ENCODE data around the gene UPK3BL2. TPM values are rescaled to one million over a fixed set of nuclear protein-coding genes. Genes with fewer than 3 reads are reported as not detected.
"Not testable (repeated sequence)": the region's sequence is repeated elsewhere in the genome, so short reads cannot be mapped to it uniquely, and the experiment has no call there.

UPK3BL2 gene
- total RNA-seq, 1 experiment from 2014 or later = 36.8 TPM

DNA sequence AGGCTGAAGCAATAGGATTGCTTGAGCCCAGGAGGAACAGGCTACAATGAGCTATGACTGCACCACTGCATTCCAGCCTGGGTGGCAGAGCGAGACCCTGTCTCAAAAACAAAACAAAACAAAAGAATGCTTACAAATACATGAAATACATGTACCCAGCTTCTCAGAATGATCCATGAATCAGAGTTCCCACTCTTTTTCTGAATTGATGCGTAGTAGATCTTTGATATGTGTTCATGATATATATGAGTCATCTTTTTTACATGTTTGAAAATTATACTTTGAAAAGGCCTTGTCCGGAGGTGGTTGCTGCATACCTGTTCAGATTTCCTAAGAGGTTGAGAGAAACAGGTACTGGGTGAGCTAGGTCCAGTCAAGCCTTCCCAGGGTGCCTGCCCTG, 32.9 kb upstream of the UPK3BL2 start:
- H3K4me2 ChIP-seq; H3K9me2 ChIP-seq (ENCODE audit: insufficient read depth); H3K4me3 ChIP-seq; H3K27me3 ChIP-seq (ENCODE audit: insufficient read depth, low read depth); H3K27ac ChIP-seq; H2AFZ ChIP-seq; H3K36me3 ChIP-seq (ENCODE audit: low read depth); H3K79me2 ChIP-seq (ENCODE audit: low read depth); intact Hi-C loops (cut with micrococcal nuclease; ENCODE audit: unreplicated experiment); POLR2A ChIA-PET (ENCODE audit: unreplicated experiment); CTCF ChIA-PET; H3K9me3 ChIP-seq (ENCODE audit: insufficient read depth, low read depth); H4K20me1 ChIP-seq (ENCODE audit: insufficient read depth); DNase-seq; BruUV-seq (replicated peaks); H3F3A ChIP-seq (ENCODE audit: insufficient read depth, low read depth); H3K4me1 ChIP-seq (replicated peaks; ENCODE audit: insufficient read depth): not testable (repeated sequence)

- intact Hi-C loops (cut with micrococcal nuclease; ENCODE audit: unreplicated experiment); H3K4me2 ChIP-seq; H2AFZ ChIP-seq; H3K9me2 ChIP-seq (ENCODE audit: insufficient read depth); DNase-seq; H3K36me3 ChIP-seq (ENCODE audit: low read depth); H3F3A ChIP-seq (ENCODE audit: insufficient read depth, low read depth); BruUV-seq (replicated peaks); H3K27me3 ChIP-seq (ENCODE audit: insufficient read depth, low read depth); H4K20me1 ChIP-seq (ENCODE audit: insufficient read depth); POLR2A ChIA-PET (ENCODE audit: unreplicated experiment); H3K27ac ChIP-seq; H3K4me3 ChIP-seq; H3K79me2 ChIP-seq (ENCODE audit: low read depth); H3K4me1 ChIP-seq (replicated peaks; ENCODE audit: insufficient read depth); H3K9me3 ChIP-seq (ENCODE audit: insufficient read depth, low read depth); CTCF ChIA-PET: not testable (repeated sequence)
These were observed 31.1 kb upstream of the UPK3BL2 start for GRCh38 chr7:102574607-102575006.

DNA sequence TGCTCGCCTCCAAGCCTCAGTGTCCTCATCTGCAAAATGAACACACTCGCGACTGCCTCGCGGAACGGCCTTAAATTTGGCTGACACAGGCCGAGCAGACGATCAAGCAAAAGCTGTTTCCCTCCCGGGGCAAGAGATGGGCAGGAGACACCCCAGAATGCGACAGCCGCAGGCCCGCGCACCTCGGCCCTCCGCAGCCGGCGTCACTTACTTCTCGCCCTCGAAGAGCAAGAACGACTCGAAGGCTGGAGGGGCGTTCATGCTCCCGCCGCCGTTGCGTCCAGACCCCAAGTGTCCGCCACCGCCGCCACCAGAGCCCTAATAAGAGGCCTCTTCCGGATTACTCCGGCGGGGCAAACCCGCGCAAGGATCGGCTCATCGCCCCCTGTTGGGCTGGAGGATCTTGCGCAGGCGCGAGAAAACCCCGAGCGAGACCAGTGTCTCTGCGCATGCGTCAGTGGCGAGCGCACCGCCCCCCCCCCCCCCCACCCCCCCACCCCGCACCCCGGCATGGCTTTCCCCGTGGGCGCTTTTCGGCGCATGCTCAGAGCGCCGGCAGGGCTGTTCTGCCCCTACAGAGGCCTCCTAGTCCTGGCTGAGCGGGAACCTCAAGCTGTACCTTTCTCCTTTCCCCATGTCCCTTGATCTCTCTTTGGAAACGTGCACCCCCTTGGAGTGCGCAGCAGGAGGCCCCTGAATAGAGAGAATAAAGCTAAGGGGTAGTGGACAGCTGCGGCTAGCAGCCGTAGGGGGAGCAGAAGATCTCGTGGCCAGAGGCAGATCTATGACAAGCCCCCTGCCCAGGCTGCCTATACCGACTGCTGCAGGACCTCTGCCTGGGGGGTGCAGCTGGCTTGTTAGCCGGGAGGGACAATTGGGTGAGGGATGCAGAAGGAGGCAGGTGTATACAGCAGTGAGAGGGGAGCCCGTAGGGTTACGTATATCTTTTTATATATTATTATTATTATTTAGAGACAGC, 29.1 kb upstream of the UPK3BL2 start, which contains the start of gene POLR2J3:
TSS of gene POLR2J3 (minus strand) at position 323 of the 979 bp plus-strand sequence. CDS start at position 261, 62 bp downstream.
- H3K79me2 ChIP-seq (ENCODE audit: low read depth); H3F3A ChIP-seq (ENCODE audit: insufficient read depth, low read depth); H3K9me3 ChIP-seq (ENCODE audit: insufficient read depth, low read depth); BruUV-seq (replicated peaks); H3K27me3 ChIP-seq (ENCODE audit: insufficient read depth, low read depth); H3K9me2 ChIP-seq (ENCODE audit: insufficient read depth); H3K36me3 ChIP-seq (ENCODE audit: low read depth); H4K20me1 ChIP-seq (ENCODE audit: insufficient read depth); intact Hi-C loops (cut with micrococcal nuclease; ENCODE audit: unreplicated experiment); CTCF ChIA-PET; H3K4me1 ChIP-seq (replicated peaks; ENCODE audit: insufficient read depth): not testable (repeated sequence)
- peak; percentile 71 to 100 for DNase-seq
- peak within 1 kb of the TSS; percentile 61 for H3K4me2 ChIP-seq
- peak within 1 kb of the TSS; percentile 88 for H2AFZ ChIP-seq
- H3K4me3 ChIP-seq = peak within 1 kb of the TSS; percentile 83
- POLR2A ChIA-PET (ENCODE audit: unreplicated experiment) = interaction anchor here (0.6 kb wide), 1 partner anchor 576 kb away, joined by 3 read pairs; no protein-coding TSS in a partner anchor
- H3K27ac ChIP-seq = peak within 1 kb of the TSS; percentile 31; the same call in 1 of the 2 replicates
- TF ChIP-seq CTCF (conservative IDR thresholded peaks at IDR 0.05) = peak; percentile 73

- CTCF ChIA-PET; H3K36me3 ChIP-seq (ENCODE audit: low read depth); H3F3A ChIP-seq (ENCODE audit: insufficient read depth, low read depth); H4K20me1 ChIP-seq (ENCODE audit: insufficient read depth); H3K4me1 ChIP-seq (replicated peaks; ENCODE audit: insufficient read depth); intact Hi-C loops (cut with micrococcal nuclease; ENCODE audit: unreplicated experiment); H3K27ac ChIP-seq; H3K9me2 ChIP-seq (ENCODE audit: insufficient read depth); DNase-seq; H3K27me3 ChIP-seq (ENCODE audit: insufficient read depth, low read depth); H2AFZ ChIP-seq; H3K4me3 ChIP-seq; H3K9me3 ChIP-seq (ENCODE audit: insufficient read depth, low read depth); POLR2A ChIA-PET (ENCODE audit: unreplicated experiment); H3K4me2 ChIP-seq; H3K79me2 ChIP-seq (ENCODE audit: low read depth); BruUV-seq (replicated peaks): not testable (repeated sequence)
These were observed 25.1 kb upstream of the UPK3BL2 start for GRCh38 chr7:102568620-102569019.

DNA sequence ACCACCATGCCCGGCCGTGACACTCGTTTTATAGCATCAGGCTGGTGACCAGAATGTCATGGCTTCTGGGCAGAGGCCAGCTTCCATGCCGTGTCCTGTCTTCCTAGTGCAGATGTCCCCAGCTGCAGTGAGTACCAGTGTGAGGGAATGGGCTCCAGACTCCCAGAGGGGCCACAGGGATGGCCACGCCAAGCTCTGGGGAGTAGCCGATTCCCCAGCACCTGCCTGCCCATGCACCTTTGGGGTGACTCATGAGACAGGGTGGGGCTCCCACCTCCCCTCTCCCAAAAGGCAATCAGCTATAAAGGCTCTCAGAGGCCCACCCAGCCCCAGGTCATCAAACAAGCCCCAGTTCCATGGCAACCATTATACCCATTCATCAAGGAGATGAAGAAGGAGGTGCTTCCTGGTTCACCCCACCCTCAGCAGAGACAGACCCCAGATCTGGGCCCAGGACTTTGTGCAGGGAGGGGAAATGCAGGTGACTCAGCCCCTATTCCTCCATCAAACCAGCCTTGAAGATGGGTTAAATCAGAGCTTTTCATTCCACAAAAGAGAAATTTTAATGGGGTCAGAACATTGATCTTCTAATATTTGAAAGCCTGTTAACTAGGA, 7.4 kb upstream of the UPK3BL2 start, which contains the start of gene SPDYE2:
TSS of gene SPDYE2 (plus strand) at position 419 of the 615 bp plus-strand sequence. CDS start 2,030 bp downstream, outside the sequence.
- H3K36me3 ChIP-seq (ENCODE audit: low read depth); H3K79me2 ChIP-seq (ENCODE audit: low read depth); H3K4me2 ChIP-seq; H3K27ac ChIP-seq; H3K9me2 ChIP-seq (ENCODE audit: insufficient read depth); H3K4me3 ChIP-seq; H3K4me1 ChIP-seq (replicated peaks; ENCODE audit: insufficient read depth); H3K27me3 ChIP-seq (ENCODE audit: insufficient read depth, low read depth); BruUV-seq (replicated peaks); H2AFZ ChIP-seq; intact Hi-C loops (cut with micrococcal nuclease; ENCODE audit: unreplicated experiment); H4K20me1 ChIP-seq (ENCODE audit: insufficient read depth); CTCF ChIA-PET; H3F3A ChIP-seq (ENCODE audit: insufficient read depth, low read depth); H3K9me3 ChIP-seq (ENCODE audit: insufficient read depth, low read depth); DNase-seq; POLR2A ChIA-PET (ENCODE audit: unreplicated experiment): not testable (repeated sequence)

- H3K9me2 ChIP-seq (ENCODE audit: insufficient read depth); H3K9me3 ChIP-seq (ENCODE audit: insufficient read depth, low read depth); H4K20me1 ChIP-seq (ENCODE audit: insufficient read depth); CTCF ChIA-PET; H2AFZ ChIP-seq; H3K27ac ChIP-seq; H3K36me3 ChIP-seq (ENCODE audit: low read depth); BruUV-seq (replicated peaks); H3F3A ChIP-seq (ENCODE audit: insufficient read depth, low read depth); H3K4me3 ChIP-seq; H3K27me3 ChIP-seq (ENCODE audit: insufficient read depth, low read depth); POLR2A ChIA-PET (ENCODE audit: unreplicated experiment); H3K4me1 ChIP-seq (replicated peaks; ENCODE audit: insufficient read depth); H3K79me2 ChIP-seq (ENCODE audit: low read depth); H3K4me2 ChIP-seq; intact Hi-C loops (cut with micrococcal nuclease; ENCODE audit: unreplicated experiment): not testable (repeated sequence)
- peak in 1 of 2 experiments; percentile 84 for DNase-seq
These were observed 2.9 kb upstream of the UPK3BL2 start for GRCh38 chr7:102546353-102546752.
